GM19324 (cell line): ENCODE results near the gene FHL2.

Source experiments
- ATAC-seq: cut with Tn5 transposase; IDR thresholded peaks from one replicate; pipeline ENCODE4 v1.9.1; 2021; ENCODE audit warnings: mild to moderate bottlenecking, moderate library complexity; ENCODE audit not compliant: unreplicated experiment, low FRiP score

Gene FHL2

GRCh38 chr2:105321875-105322646 is 76.8 kb downstream of the FHL2 start:
- no peak for ATAC-seq

GRCh38 chr2:105320651-105321215 is 78.1 kb downstream of the FHL2 start:
- no peak for ATAC-seq

DNA sequence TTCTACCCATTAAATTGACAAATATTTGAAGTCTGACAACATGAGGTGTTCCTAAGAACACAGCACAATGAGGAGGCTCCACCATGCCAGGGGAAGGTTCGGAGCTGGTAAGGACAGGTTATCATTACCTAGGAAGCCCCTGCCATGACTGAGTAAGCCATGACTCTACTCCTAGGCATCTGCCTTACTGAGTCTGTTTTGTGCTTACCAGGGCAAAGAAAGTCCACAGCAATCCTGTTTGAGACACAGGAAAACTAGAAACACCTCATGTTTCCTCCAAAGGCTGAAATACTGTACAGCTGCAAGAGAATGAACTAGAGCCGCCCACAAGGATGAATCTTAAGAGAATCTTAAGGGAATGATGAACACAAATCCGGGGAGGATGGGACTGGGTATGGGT is 80.9 kb downstream of the FHL2 start:
- ATAC-seq = no peak

DNA sequence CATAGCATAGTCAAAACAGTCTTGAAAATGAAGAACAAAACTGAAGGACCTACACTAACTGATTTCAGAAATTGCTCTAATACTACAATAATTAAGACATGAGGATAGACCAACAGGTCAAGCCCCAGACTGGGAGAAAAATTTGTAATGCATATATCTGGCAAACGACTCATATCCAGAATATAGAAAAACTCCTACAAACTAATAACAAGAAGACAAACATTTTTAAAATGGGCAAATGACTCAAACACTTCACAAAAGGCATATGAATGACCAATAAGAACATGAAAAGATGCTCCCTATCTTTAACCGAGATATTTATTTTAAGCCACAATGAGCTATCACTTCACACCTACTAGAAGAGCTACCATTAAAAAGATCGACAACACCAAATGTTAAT is 83.5 kb downstream of the FHL2 start:
- no peak for ATAC-seq

DNA sequence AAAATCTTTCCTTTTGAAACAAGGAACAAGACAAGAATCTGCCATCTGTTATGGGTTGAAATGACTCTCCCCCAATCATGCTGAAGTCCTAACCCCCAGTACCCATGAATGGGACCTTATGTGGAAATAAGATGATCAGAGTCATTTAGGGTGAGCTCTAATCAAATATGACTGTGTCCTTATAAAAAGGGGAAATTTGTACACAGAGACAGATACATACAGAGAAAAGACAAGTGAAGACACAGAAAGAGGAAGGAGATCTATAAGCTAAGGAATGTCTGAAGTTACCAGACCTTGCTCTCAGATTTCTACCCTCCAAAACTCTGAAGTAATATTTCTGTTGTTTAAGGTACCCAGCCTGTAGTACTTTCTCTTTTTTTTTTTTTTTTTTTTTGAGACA is 85.0 kb downstream of the FHL2 start:
- ATAC-seq = no peak
